ENCODE measurements around the gene SHOC1.

SHOC1 gene

GRCh38 chr9:111819360-111819759 is 24.6 kb upstream of the SHOC1 start:
- Histone ChIP-seq H3K36me3 (ENCODE audit: control insufficient read depth in 2 of 2, insufficient read depth in 1 of 2, low read length in 2 of 2) (no peaks in the 10 kb centered on the region), H3K27ac (ENCODE audit: extremely low read depth, low read depth, low read length) (no peak overlapping the region), H3K9me3 (ENCODE audit: control insufficient read depth, insufficient read depth, low read depth, low read length) (no peaks in the 10 kb centered on the region), H3K4me1 (ENCODE audit: control insufficient read depth, insufficient read depth, low read length) (no peaks in the 10 kb centered on the region), H3K4me3 (ENCODE audit: low read depth, low read length) (no peak overlapping the region)
- TF ChIP-seq SCRT1 (tag by site-specific recombination; IDR thresholded peaks at IDR 0.05; ENCODE audit: borderline replicate concordance) = no peak
- no peak for TF ChIP-seq EGR2 (tag by site-specific recombination; IDR thresholded peaks at IDR 0.05; ENCODE audit: low read depth)
- TF ChIP-seq BCL11A (tag by site-specific recombination; IDR thresholded peaks at IDR 0.05; ENCODE audit: low read depth) = no peak
- TF ChIP-seq ELK4 (IDR thresholded peaks at IDR 0.05; ENCODE audit: borderline replicate concordance, low read depth, low read length) = no peak
- no peak for TF ChIP-seq ZNF560 (tag by site-specific recombination; IDR thresholded peaks at IDR 0.05; ENCODE audit: borderline replicate concordance)
- no peak for TF ChIP-seq ZNF837 (tag by site-specific recombination; IDR thresholded peaks at IDR 0.05)
- no peak for TF ChIP-seq ZEB2 (tag by site-specific recombination; IDR thresholded peaks at IDR 0.05)
- TF ChIP-seq ZBTB26 (tag by site-specific recombination; optimal IDR thresholded peaks at IDR 0.05) = no peak
- no peak for TF ChIP-seq ATF2 (tag by site-specific recombination; IDR thresholded peaks at IDR 0.05; ENCODE audit: low read depth)
- no peak for TF ChIP-seq ZNF280D (tag by site-specific recombination; IDR thresholded peaks at IDR 0.05)
- TF ChIP-seq ZNF621 (tag by site-specific recombination; IDR thresholded peaks at IDR 0.05) = no peak
- TF ChIP-seq ZNF391 (tag by site-specific recombination; IDR thresholded peaks at IDR 0.05; ENCODE audit: borderline replicate concordance, low read depth) = no peak
- TF ChIP-seq ZNF449 (tag by site-specific recombination; IDR thresholded peaks at IDR 0.05) = no peak
- no peak for TF ChIP-seq ZSCAN30 (tag by site-specific recombination; IDR thresholded peaks at IDR 0.05)
- TF ChIP-seq WT1 (tag by site-specific recombination; IDR thresholded peaks at IDR 0.05) = no peak
- TF ChIP-seq ZNF785 (tag by site-specific recombination; IDR thresholded peaks at IDR 0.05) = no peak
- no peak for TF ChIP-seq ZNF350 (tag by site-specific recombination; IDR thresholded peaks at IDR 0.05)
- ChIA-PET POLR2A (no interaction called here), CTCF (interaction anchor here (0.6 to 1.4 kb wide), 3 partner anchors 80 to 255 kb away, joined by 3 read pairs; no protein-coding TSS in a partner anchor)

All from HEK293 (cell line).